Measurements from ENCODE around the gene ADCK2. TPM values are rescaled to one million over a fixed set of nuclear protein-coding genes. Genes with fewer than 3 reads are reported as not detected.
"Not testable (repeated sequence)": the region's sequence is repeated elsewhere in the genome, so short reads cannot be mapped to it uniquely, and the experiment has no call there.

The ADCK2 gene
- total RNA-seq, 1 donor: 14.1 TPM

GRCh38 chr7:140668641-140669040 is 4.1 kb upstream of the ADCK2 start:
- H3K4me3 ChIP-seq (ENCODE audit: low read depth, low read length): no peak overlapping the region
- TF ChIP-seq CTCF (IDR thresholded peaks at IDR 0.05; ENCODE audit: insufficient read depth, low read length): no peak
- DNase-seq (ENCODE audit: low read depth): no peak

GRCh38 chr7:140669352-140669751 is 3.4 kb upstream of the ADCK2 start:
- no peak overlapping the region for H3K4me3 ChIP-seq (ENCODE audit: low read depth, low read length)
- no peak for DNase-seq (ENCODE audit: low read depth)
- TF ChIP-seq CTCF (IDR thresholded peaks at IDR 0.05; ENCODE audit: insufficient read depth, low read length): no peak

GRCh38 chr7:140669862-140670261 is 2.9 kb upstream of the ADCK2 start:
- not testable (repeated sequence) for H3K4me3 ChIP-seq (ENCODE audit: low read depth, low read length); DNase-seq (ENCODE audit: low read depth)

- no peak for DNase-seq (ENCODE audit: low read depth)
- H3K4me3 ChIP-seq (ENCODE audit: low read depth, low read length): no peak overlapping the region
- no peak for TF ChIP-seq CTCF (IDR thresholded peaks at IDR 0.05; ENCODE audit: insufficient read depth, low read length)
Measured at GRCh38 chr7:140670343-140670935, 2.3 kb upstream of the ADCK2 start.

GRCh38 chr7:140671966-140672365 is 779 bp upstream of the ADCK2 start:
- no peak for DNase-seq (ENCODE audit: low read depth)
- no peak overlapping the region for H3K4me3 ChIP-seq (ENCODE audit: low read depth, low read length)
- TF ChIP-seq CTCF (IDR thresholded peaks at IDR 0.05; ENCODE audit: insufficient read depth, low read length): no peak

- no peak for TF ChIP-seq CTCF (IDR thresholded peaks at IDR 0.05; ENCODE audit: insufficient read depth, low read length)
- DNase-seq (ENCODE audit: low read depth): no peak
- peak overlapping the region; percentile 75 for H3K4me3 ChIP-seq (ENCODE audit: low read depth, low read length)
Measured at GRCh38 chr7:140673063-140673773, 473 bp downstream of the ADCK2 start.

- TF ChIP-seq CTCF (IDR thresholded peaks at IDR 0.05; ENCODE audit: insufficient read depth, low read length): no peak
- peak overlapping the region; percentile 75 for H3K4me3 ChIP-seq (ENCODE audit: low read depth, low read length)
- DNase-seq (ENCODE audit: low read depth): no peak
Measured at GRCh38 chr7:140673774-140674155, 1.0 kb downstream of the ADCK2 start.
